Endodermal cell (in vitro differentiated cells): Measurements from ENCODE around the gene BRD7. TPM values are rescaled to one million over a fixed set of nuclear protein-coding genes. Genes with fewer than 3 reads are reported as not detected.

Source experiments
- DNase-seq: peaks from one replicate; pipeline ENCODE4 v3.0.0-alpha.2; 2017
- H3K27ac ChIP-seq: 2 replicates; pipeline ENCODE4 v1.5.1; 2013; ENCODE audit warnings: mild to moderate bottlenecking, low read depth, low read length, moderate library complexity
- H3K27me3 ChIP-seq: 2 replicates; pipeline ENCODE4 v1.6.1; 2013; ENCODE audit warnings: mild to moderate bottlenecking, low read length, moderate library complexity; ENCODE audit not compliant: insufficient read depth, control insufficient read depth, poor library complexity, severe bottlenecking
- H3K36me3 ChIP-seq: 2 replicates; pipeline ENCODE4 v1.7.0; 2013; ENCODE audit warnings: mild to moderate bottlenecking, low read length, moderate library complexity; ENCODE audit not compliant: control insufficient read depth, insufficient read depth
- H3K4me1 ChIP-seq: one replicate; pipeline ENCODE4 v1.7.0; 2013; ENCODE audit warnings: low read length; ENCODE audit not compliant: control insufficient read depth, insufficient read depth
- H3K4me3 ChIP-seq: 2 replicates; pipeline ENCODE4 v1.5.1; 2013; ENCODE audit warnings: mild to moderate bottlenecking, low read length, moderate library complexity
- H3K9ac ChIP-seq: 2 replicates; pipeline ENCODE4 v1.6.1; 2013; ENCODE audit warnings: mild to moderate bottlenecking, low read length, moderate library complexity; ENCODE audit not compliant: poor library complexity, severe bottlenecking; ENCODE audit errors: extremely low read depth
- H3K9me3 ChIP-seq: 2 replicates; pipeline ENCODE4 v1.6.1; 2013; ENCODE audit warnings: mild to moderate bottlenecking, low read length, moderate library complexity; ENCODE audit not compliant: control insufficient read depth
- H3K27ac Mint-ChIP-seq: 2 replicates; pipeline ENCODE4 v1.8.0; 2020; ENCODE audit warnings: mixed read lengths
- H3K27me3 Mint-ChIP-seq: 2 replicates; pipeline ENCODE4 v1.8.0; 2021; ENCODE audit warnings: mild to moderate bottlenecking, mixed read lengths; ENCODE audit not compliant: insufficient read depth
- H3K36me3 Mint-ChIP-seq: 2 replicates; pipeline ENCODE4 v1.8.0; 2020; ENCODE audit warnings: low read depth, mixed read lengths
- H3K4me1 Mint-ChIP-seq: 2 replicates; pipeline ENCODE4 v1.8.0; 2020; ENCODE audit warnings: mixed read lengths
- H3K4me3 Mint-ChIP-seq: 2 replicates; pipeline ENCODE4 v1.8.0; 2020; ENCODE audit warnings: mild to moderate bottlenecking, moderate library complexity, mixed read lengths
- H3K9me3 Mint-ChIP-seq: 2 replicates; pipeline ENCODE4 v1.8.0; 2020; ENCODE audit warnings: mild to moderate bottlenecking, mixed read lengths
- CTCF ChIP-seq: fragments of 200-600 bp; sonication (generic); conservative IDR thresholded peaks from 2 replicates; pipeline ENCODE4 v1.5.0; 2021; ENCODE audit warnings: antibody characterized with exemption, mild to moderate bottlenecking
- WGBS, 2 experiments: methylation state at CpG; one replicate each; pipeline versions ENCODE4 v1.1.5 to v1.1.7; 2013; ENCODE audit warnings: missing lambda C conversion rate in 2 of 2, mixed read lengths in 1 of 2; ENCODE audit not compliant: insufficient coverage in 1 of 2, insufficient read length in 1 of 2; 5-methylcytosine and 5-hydroxymethylcytosine counted together
- total RNA-seq, 2 donors: library from RNA; stranded (reverse); fragmentation: NEBNext Ultra II Directional in 1 of 2; extraction: Animal tissue kit (Norgen Biotek cat#: 25700) in 1 of 2; gene quantifications; 2 replicates in 1 of 2; 3 replicates in 1 of 2; pipeline ENCODE4 v1.2.1, GENCODE V29; 2021

BRD7 gene
- total RNA-seq, 2 donors from 2014 or later, result 125 to 163 TPM

DNA sequence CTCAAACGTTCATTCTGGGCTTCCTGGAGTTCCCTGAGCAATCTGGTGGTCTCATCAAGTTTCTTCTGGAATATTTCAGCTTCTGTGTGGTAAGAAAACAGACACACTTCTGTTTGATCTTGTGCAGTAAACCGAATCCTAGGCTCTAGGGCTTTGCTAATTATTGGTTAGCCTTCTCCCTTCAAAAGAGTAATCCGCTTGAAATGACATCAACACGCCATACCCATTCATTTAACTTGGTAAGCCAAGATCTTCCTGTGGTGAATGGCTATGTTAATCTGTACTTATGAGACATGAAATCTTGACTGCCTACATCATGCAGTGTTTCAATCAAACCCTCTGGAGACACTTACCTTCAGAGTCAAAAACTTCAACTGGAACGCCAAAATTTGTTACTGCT is 48.5 kb downstream of the BRD7 start:
- no peak for DNase-seq
- no peak for TF ChIP-seq CTCF
- Histone ChIP-seq H3K4me1 (peaks cover 14% of the 10 kb centered on the region), H3K36me3 (peaks cover 93% of the 10 kb centered on the region), H3K9ac (no peak overlapping the region), H3K9me3 (no peaks in the 10 kb centered on the region), H3K27me3 (no peaks in the 10 kb centered on the region), H3K4me3 (no peak overlapping the region), H3K27ac (no peak overlapping the region)
- Mint-ChIP-seq H3K4me1 (peaks cover 12% of the 10 kb centered on the region), H3K9me3 (no peaks in the 10 kb centered on the region), H3K27ac (no peak overlapping the region), H3K36me3 (peaks cover 71% of the 10 kb centered on the region), H3K4me3 (no peak overlapping the region), H3K27me3 (no peaks in the 10 kb centered on the region)
- 92 to 93% methylated on average over 2 to 5 of the region's 5 CpGs for WGBS, 2 experiments

DNA sequence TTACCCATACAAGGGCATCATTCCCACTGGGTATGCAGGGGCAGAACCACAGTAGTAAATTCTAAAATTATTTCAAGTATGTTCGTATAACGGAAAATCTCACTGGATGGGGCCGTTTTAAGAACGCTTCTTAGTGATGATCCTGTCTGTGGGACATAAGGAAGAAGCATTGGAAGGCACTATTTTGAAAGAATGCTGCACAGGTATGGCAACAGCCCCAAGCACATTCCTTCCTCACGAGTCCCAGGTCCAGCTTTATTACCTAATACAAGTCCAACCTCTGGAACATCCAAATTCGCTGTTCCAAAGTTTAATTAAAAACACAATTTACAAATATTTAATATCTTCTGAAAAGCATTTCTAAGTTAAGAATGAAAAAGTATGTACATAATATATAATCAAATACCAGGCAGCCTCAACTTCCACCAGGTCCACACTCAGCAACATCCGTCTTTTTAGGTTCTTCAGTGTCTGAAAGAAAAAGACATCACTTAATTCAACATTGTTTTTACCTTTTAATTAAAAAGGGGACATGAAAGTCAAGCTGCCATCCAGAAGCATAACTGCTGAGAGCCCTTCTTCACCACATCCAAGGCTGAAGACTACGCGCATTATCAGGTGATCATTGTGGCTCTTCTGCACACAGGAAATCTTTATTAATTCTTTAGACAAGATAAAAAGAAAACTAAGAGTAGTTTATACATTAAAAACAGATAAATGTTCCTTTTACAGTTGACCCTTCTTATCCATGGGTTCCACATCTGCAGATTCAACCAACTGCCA is 49.8 kb downstream of the BRD7 start:
- no peaks in the 10 kb centered on the region for H3K27me3 Mint-ChIP-seq
- H3K9me3 Mint-ChIP-seq, result no peaks in the 10 kb centered on the region
- H3K4me3 Mint-ChIP-seq, result no peak overlapping the region
- WGBS, 2 experiments, result 92 to 95% methylated on average over 5 to 8 of the region's 9 CpGs
- no peak for DNase-seq
- Histone ChIP-seq H3K36me3 (peaks cover 92% of the 10 kb centered on the region), H3K27me3 (no peaks in the 10 kb centered on the region), H3K4me3 (no peak overlapping the region), H3K9me3 (no peaks in the 10 kb centered on the region), H3K4me1 (peaks cover 27% of the 10 kb centered on the region), H3K27ac (no peak overlapping the region), H3K9ac (no peak overlapping the region)
- no peak overlapping the region for H3K27ac Mint-ChIP-seq
- H3K4me1 Mint-ChIP-seq, result peaks cover 24% of the 10 kb centered on the region
- H3K36me3 Mint-ChIP-seq, result peaks cover 70% of the 10 kb centered on the region
- TF ChIP-seq CTCF, result no peak

DNA sequence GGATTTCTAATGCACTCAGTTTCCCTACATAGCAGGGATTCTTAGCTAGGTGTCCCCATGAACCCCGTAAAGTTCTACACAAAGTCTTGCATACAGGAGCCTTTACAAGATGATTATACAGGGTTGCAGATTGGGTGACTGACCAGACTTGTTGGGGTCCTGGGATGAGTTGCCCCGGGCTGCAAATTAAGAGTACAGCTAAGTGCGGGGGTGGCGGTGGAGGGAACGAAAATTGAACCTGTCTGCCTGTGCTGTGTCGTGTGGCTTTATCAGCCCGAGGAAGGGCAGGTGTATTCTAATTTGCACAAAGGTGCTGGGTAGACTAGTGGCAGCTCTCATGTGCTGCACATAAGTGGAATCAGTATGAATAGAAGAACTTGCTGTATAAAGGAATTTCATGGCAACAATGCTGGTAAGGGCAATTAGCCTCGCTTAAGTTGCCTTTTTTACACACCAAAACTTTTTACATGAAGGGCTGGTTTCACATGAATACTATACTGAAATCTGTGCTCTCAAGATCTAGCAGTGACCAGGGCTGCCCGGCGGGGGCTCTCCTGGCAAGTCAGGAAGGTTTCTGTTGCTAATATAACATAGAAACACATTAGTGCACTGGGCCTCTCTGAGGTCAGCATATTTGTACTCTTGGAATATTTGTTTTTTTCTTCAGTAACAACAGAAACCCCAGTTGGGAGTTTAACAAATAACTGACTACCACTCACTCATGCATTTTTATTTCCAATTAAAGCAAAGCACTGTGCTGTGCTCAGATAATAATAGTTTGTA is 51.7 kb downstream of the BRD7 start:
- no peak overlapping the region for H3K9ac ChIP-seq
- Mint-ChIP-seq H3K9me3 (no peaks in the 10 kb centered on the region), H3K4me1 (peaks cover 35% of the 10 kb centered on the region), H3K27me3 (no peaks in the 10 kb centered on the region), H3K27ac (no peak overlapping the region), H3K4me3 (no peak overlapping the region), H3K36me3 (peaks cover 74% of the 10 kb centered on the region)
- no peak for TF ChIP-seq CTCF
- DNase-seq, result no peak
- H3K4me3 ChIP-seq, result no peak overlapping the region
- peaks cover 34% of the 10 kb centered on the region for H3K4me1 ChIP-seq
- H3K27ac ChIP-seq, result no peak overlapping the region
- H3K36me3 ChIP-seq, result peaks cover 88% of the 10 kb centered on the region
- H3K9me3 ChIP-seq, result no peaks in the 10 kb centered on the region
- H3K27me3 ChIP-seq, result no peaks in the 10 kb centered on the region
- 89 to 96% methylated on average over 7 to 10 of the region's 10 CpGs for WGBS, 2 experiments
